Ammon's horn (tissue), 1 donor: ENCODE data around the gene DUXB.

ENCODE experiments used
- DNase-seq: peaks from one replicate; pipeline ENCODE4 v3.0.0-alpha.2; 2016; ENCODE audit warnings: low spot score

The DUXB gene

DNA sequence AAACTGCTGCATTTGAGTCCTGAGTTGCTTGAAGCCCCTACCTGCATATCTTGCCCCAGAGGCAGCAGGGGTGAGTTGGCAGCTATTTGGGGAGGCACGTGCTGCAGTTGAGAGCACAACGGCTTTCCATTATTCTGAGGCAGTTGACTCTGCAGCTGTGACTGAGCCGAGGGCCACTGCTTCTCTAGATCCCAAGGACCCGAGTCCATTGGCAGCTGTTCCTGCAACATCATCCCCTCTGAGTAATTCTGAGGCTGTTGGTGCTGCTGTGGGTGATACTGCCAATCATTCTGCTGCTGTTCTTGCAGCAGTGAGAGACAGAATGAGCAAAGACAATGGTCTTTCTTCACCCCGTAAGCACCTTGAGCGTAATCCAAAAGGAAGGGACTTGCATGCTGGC is 40.9 kb downstream of the DUXB start:
- DNase-seq = peak; percentile 66

DNA sequence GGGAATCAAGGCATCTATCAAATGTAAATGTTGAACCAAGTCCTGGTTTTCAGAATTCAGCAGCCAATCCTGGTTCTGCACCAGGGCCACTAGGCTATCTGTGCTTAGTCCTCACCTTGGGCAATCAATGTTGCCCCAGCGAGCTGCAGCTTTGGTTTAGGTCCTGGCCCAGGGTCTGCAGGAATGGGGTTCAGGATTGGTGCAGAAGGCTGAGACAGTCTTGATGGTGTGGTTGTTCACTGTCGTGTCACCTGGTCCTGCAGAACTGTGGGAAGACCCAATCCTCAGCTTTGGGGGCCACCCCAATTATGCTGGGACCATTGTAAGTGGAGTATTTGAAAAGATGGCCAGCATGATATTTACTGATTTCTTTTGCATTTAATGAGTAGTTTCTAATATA is 43.1 kb downstream of the DUXB start:
- DNase-seq = no peak

DNA sequence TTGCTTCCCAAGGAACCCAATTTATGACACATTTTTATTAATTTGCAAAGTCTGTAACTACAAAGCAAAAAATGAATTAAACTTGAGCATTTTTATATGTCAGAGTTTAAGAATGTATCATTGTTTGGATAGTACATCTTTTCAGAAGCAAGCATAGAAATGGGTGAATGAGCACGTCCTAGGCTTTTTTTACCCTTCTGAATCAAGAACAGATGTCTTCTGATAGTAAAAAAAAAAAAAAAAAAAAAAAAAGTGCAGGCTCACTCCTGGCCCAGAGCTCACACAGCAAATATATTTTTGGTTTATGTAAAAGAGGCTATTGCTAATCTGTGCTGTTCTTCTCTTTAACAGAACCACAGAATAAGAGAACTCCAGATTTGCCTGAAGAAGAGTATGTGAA is 47.3 kb downstream of the DUXB start:
- DNase-seq = no peak

DNA sequence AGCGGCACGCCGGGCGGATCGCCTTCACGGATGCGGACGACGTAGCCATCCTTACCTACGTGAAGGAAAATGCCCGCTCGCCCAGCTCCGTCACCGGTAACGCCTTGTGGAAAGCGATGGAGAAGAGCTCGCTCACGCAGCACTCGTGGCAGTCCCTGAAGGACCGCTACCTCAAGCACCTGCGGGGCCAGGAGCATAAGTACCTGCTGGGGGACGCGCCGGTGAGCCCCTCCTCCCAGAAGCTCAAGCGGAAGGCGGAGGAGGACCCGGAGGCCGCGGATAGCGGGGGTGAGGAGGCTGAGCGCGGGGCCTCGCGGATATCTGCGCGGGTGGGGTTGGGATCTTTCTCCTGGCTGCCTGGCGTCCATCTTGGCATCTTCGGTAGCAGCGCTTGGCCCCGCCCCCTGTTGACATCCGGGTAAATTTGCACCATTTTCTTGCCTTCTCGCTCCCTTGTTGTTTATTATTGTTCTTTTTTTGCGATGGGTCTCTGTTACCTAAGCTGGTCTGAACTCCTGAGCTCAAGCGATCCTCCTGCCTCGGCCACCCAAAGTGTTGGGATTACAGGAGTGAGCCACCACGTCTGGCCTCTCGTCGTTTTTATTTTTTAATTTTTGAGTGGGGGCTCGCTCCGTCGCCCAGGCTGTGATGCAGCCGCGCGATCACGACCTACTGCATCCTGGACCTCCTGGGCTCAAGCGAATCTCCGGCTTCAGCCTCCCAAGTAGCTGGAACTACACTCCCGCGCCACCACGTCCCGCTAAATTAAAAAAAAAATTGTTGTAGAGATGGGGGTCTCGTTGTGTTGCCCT is 52.8 kb downstream of the DUXB start:
- DNase-seq = peak; percentile 88

DNA sequence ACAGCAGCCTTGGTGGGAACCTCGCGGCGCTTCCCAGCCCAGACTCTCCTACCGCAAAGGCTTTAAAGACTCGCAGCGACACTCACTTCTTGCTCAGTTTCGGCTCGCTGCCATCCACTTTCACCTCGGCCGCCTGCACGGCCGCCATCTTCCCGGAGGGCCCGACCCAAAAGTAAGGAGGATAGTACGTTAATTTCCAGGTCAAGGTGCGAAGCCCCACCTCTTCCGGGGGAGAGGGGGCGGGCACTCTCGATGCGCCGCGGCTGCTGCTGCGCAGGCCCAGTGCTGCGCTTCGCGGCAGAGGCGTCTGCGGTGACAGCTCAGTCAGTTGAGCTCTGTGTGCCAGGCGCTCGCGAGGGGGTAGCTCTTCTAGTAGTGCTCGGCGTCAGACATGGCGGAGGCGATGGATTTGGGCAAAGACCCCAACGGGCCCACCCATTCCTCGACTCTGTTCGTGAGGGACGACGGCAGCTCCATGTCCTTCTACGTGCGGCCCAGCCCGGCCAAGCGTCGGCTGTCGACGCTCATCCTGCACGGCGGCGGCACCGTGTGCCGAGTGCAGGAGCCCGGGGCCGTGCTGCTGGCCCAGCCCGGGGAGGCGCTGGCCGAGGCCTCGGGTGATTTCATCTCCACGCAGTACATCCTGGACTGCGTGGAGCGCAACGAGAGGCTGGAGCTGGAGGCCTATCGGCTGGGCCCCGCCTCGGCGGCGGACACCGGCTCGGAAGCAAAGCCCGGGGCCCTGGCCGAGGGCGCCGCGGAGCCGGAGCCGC is 53.6 kb downstream of the DUXB start, which contains the start of the genes KARS1 and TERF2IP:
Gene KARS1 (minus strand): TSS at position 174 of the 773 bp plus-strand sequence. CDS start 26 bp downstream, at position 148.
Gene TERF2IP (plus strand): TSS at position 282 of the 773 bp plus-strand sequence. CDS start 110 bp downstream, at position 392.
- peak; percentile 97 for DNase-seq

DNA sequence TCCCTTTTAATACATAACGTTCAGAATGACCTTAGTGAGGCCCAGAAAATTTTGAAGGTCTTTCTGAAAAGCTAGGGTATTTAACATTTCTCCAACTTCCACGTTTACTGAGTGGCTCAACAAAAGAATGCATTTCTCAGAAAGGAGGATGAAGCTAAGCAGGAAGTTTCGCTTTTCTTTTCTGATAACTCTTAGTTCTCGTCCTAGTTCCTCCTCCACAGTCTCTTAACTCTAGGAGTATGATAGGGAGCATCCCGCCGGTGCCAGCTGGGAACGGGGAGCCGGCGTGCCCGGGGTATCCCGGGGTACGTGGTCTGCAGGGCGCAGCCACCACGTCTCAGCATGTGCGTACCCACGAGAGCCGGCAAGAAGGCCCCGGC is 54.2 kb downstream of the DUXB start:
- no peak for DNase-seq

DNA sequence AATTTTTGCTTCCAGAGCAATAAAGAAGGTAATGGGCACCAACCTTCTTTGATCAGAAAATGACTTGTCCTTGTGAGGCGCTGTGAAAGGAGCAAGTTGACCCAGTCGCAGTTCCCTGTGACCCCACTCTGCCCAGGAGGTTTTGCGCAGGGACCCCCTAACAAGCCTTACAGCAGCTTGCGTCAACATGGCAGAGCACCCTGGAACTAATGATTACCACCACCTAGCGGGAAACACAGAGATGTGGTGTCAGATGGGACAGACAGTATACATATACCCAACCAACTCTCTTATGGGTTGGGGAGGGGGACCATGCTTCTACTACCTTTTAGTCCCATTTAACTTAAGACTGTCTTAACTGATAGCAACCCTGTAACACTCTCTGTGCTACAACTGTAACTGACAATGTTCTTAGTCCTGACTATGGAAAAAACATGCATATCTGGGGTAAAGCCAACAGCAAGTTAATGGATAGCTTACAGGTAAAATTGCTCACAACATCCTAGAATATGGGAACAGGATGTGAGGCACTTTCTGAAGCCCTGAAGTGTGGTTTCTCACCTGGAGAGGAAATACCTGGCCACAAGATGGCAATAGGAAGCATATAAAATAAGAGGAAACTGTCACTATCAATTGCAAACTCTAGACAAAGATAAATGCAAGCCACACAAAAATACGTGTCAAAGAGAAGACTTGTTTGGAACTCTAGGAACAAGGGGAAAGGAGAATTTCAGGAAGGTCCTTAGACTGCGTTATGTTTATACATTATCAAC is 56.8 kb downstream of the DUXB start:
- DNase-seq = no peak
